Middle frontal gyrus (tissue), 1 donor: ENCODE measurements around the gene EBI3.
"Not testable (repeated sequence)": the region's sequence is repeated elsewhere in the genome, so short reads cannot be mapped to it uniquely, and the experiment has no call there.

ENCODE experiments used
- DNase-seq: peaks from one replicate; pipeline ENCODE4 v3.0.0-alpha.2; 2015; ENCODE audit warnings: low spot score; ENCODE audit errors: extremely low spot score

The EBI3 gene

GRCh38 chr19:4229179-4229931 lies at the start of gene EBI3:
Gene EBI3 (plus strand): TSS chr19:4229523. CDS start chr19:4229551, 28 bp downstream.
- no peak for DNase-seq

DNA sequence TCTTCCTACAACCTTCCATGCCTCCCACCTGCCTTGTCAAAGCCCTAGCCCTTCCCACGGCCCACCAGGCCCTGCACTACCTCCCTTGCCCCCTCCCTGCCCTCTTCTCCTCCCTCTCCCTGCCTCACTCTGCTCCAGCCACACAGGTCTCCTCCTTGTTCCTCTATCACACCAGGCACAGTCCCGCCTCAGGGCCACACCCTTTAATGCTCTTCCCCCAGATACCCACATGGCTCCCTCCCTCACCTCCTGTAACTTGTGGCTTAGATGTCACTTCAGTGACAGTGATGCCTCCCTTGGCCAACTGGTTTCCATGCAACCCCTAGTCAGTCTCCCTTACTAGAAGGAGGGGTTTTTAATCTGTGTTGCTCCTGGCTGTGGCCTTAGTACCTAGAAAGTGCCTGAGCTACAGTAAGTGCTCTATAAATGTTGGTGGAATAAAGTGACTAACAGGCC lies 48.2 kb upstream of the EBI3 start:
- no peak for DNase-seq

GRCh38 chr19:4182084-4182810 lies 47.1 kb upstream of the EBI3 start, which contains the start of the genes ANKRD24 and SIRT6:
Gene ANKRD24 (plus strand): TSS chr19:4182689. CDS start chr19:4186426, 3,737 bp downstream.
Gene SIRT6 (minus strand): TSS chr19:4182563. CDS start chr19:4182539, 24 bp downstream.
- peak; percentile 91 for DNase-seq

- DNase-seq, result no peak
Measured at GRCh38 chr19:4183967-4184717, 45.2 kb upstream of the EBI3 start.

DNA sequence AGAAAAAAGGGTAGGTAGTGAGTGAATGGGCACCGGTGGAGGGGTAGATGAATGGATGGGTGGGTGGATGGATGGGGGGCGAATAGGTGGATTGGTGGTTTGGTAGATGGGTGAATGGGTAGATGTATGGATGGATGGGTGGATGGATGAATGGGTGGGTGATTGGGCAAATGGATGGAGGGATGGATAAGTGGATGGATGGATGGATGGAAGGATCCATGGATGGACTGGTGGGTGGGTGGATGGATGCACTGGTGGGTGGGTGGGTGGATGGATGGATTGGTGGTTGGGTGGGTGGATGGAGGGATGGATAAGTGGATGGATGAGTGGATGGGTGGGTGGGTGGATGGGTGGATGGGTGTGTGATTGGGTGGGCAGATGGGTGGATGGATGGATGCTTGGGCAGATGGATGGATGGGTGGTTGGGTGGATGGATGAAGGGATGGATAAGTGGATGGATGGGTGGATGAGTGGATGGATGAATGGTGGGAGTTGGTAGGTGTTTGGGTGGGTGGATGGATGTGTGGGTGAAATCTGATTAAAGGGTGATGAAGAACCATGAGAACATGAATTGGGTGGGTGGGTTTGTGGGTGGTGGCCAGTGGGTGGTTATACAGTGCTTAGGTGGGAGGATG lies 44.5 kb upstream of the EBI3 start:
- DNase-seq, result no peak

DNA sequence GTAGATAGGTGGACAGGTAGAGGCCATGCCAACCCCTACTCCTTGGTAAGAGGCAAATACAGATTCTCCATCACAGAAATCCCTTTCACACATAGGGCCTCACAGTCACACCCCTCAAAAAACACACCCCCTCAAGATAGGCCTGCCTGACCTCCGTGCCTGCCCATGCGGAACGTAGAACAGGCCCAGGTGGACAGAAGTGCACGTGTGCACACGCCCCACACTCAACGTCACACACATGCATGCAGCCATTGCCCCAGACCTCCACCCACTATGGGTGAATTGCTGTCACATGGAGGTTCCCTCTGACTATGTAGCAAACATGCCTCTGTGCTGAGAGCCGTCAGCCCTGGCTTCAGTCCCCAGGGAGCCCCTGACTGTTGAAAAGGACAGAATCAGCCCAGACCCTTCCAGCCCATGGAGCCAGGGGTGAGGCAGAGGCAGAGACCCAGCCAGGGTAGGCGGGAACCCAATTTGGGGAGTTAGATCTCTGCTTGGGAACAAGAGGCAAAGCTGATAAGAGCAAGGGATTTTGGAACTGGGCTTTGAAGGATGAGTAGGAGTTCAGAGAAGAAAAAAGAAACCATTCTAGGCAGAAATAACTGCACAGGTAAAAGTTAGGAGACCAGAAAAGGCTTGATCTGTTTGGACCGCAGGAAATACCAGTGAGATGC lies 43.8 kb upstream of the EBI3 start:
- no peak for DNase-seq

GRCh38 chr19:4186087-4186993 lies 43.0 kb upstream of the EBI3 start:
- DNase-seq, result no peak

DNA sequence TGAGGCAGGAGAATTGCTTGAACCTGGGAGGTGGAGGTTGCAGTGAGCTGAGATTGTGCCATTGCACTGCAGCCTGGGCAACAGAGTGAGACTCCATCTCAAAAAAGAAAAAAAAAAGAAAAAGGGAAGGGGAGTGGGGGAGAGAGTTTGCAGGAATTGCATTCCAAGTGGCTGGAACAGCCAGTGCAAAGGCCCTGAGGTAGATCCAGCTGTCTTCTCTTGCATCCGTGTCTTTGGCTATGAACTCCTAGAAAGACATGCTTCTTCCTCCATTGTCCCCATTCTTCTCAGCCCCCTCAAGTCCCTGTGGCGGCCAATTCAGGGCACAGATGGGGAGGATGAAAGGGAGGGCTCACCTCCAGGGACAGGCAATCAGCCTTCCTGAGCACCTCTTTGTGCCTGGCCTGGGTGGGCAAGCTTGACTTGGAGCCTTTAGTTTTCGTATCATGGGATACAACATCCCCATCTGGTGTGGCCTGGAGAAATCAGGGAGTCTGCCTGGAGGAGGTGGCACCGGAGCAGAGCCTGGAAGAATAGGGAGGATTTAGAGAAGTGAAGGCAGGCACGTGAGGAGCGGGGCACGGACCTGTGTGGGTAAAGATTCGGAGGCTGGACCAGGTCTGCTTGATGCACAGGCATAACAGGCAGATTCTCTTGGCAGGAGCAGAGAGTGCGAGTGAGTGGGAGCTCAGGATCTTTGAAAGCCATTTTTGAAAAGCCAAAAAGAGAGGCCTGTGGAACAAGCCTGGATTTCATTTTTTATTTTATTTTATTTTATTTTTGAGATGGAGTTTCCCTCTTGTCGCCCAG lies 41.8 kb upstream of the EBI3 start:
- DNase-seq, result no peak

- DNase-seq, result no peak
Measured at GRCh38 chr19:4189641-4190040, 39.7 kb upstream of the EBI3 start.

- not testable (repeated sequence) for DNase-seq
Measured at GRCh38 chr19:4192537-4192936, 36.8 kb upstream of the EBI3 start.

- DNase-seq, result no peak
Measured at GRCh38 chr19:4194353-4194752, 35.0 kb upstream of the EBI3 start.

GRCh38 chr19:4196009-4196408 lies 33.3 kb upstream of the EBI3 start:
- no peak for DNase-seq

- DNase-seq, result no peak
Measured at GRCh38 chr19:4196587-4197148, 32.7 kb upstream of the EBI3 start.

- DNase-seq, result no peak
Measured at GRCh38 chr19:4197228-4197624, 32.1 kb upstream of the EBI3 start.

DNA sequence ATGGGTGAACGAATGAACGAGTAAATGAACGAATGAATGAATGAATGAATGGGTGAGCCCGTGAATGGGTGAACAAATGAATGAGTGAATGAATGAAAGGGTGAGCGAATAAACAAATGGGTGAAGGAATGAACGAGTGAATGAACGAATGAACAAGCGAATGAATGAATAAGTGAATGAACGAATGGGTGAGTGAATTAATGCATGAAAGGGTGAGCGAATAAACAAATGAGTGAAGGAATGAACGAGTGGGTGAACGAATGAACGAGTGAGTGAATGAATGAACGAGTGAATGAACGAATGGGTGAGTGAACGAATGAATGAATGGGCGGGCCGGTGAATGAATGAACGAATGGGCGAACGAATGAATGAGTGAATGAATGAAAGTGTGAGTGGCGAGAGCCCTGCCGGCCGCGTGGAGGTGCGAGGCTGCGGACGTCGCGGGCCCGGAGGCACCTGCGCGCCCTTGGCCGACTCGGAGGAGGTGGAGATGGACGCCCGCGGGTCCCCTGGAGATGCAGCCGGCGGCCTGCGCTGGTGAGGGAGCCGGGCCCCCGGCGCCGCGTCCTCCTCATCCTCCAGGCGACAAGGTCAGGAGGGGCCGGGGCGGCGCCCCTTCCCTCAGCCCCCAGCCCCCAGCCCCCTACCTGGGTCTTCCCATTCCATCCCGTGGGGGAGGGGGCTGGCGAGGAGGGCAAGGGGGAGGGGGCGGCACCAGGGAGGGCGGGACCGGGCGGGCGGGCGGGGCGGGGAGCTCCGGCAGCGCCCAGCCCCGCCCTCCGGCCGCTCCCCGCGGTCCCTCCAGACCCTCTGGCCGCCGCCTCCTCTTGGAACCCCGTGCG lies 31.5 kb upstream of the EBI3 start:
- no peak for DNase-seq

- DNase-seq, result no peak
Measured at GRCh38 chr19:4198467-4199126, 30.7 kb upstream of the EBI3 start.

DNA sequence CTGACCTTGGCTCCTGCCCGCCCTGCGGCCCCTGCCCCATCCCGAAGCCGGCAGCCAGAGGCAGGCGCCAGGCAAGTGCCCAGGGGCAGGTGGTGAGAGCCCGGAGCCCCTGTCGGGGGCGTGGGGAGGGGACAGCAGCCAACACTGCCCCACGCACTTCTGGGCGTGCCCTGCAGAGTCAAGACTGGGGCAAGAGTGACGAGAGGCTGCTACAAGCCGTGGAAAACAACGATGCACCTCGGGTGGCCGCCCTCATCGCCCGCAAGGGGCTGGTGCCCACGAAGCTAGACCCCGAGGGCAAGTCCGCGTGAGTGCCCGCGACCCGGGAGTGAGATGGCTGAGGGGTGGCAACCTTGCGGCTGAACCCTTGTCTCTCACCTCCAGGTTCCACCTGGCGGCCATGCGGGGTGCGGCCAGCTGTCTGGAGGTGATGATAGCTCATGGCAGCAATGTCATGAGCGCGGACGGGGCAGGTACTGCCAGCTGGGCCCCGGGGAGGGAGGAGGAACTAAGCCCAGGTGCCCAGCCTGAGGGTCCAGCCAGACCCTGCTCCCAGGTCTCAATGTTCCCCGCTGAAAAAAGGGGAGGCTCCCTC lies 29.5 kb upstream of the EBI3 start:
- DNase-seq, result no peak
